Osteoblast (primary cell): Measurements from ENCODE around the gene NEURL1B. TPM values are rescaled to one million over a fixed set of nuclear protein-coding genes. Genes with fewer than 3 reads are reported as not detected.
A peak's percentile ranks its signal among the peaks of the same experiment; 100 is the strongest.

Experiments used
- DNase-seq: peaks from one replicate; pipeline ENCODE4 v3.0.0; 2011; ENCODE audit warnings: low spot score, mixed read lengths; ENCODE audit not compliant: insufficient read length; ENCODE audit errors: missing footprints
- H2AFZ ChIP-seq: 2 replicates; pipeline ENCODE4 v1.6.0; 2011; ENCODE audit warnings: mild to moderate bottlenecking, low read length
- H3K27ac ChIP-seq: 2 replicates; pipeline ENCODE4 v1.5.1; 2011; ENCODE audit warnings: mild to moderate bottlenecking, low read depth, low read length, moderate library complexity
- H3K27me3 ChIP-seq: 2 replicates; pipeline ENCODE4 v1.6.0; 2012; ENCODE audit warnings: mild to moderate bottlenecking, control low read depth, inconsistent platforms, low read length, moderate library complexity; ENCODE audit not compliant: insufficient read depth
- H3K36me3 ChIP-seq: 2 replicates; pipeline ENCODE4 v1.5.1; 2011; ENCODE audit warnings: mild to moderate bottlenecking, low read length, control low read depth, moderate library complexity; ENCODE audit not compliant: insufficient read depth
- H3K4me1 ChIP-seq: 2 replicates; pipeline ENCODE4 v1.5.1; 2011; ENCODE audit warnings: mild to moderate bottlenecking, low read length, control low read depth, moderate library complexity; ENCODE audit not compliant: insufficient read depth
- H3K4me2 ChIP-seq: 2 replicates; pipeline ENCODE4 v1.6.0; 2011; ENCODE audit warnings: mild to moderate bottlenecking, low read length; ENCODE audit not compliant: insufficient read depth
- H3K4me3 ChIP-seq: fragments of 200-600 bp; sonication (generic); 3 replicates; pipeline ENCODE4 v1.5.1; 2012; ENCODE audit warnings: mild to moderate bottlenecking, low read length, inconsistent platforms; ENCODE audit not compliant: insufficient read depth
- H3K79me2 ChIP-seq: 2 replicates; pipeline ENCODE4 v1.6.0; 2012; ENCODE audit warnings: mild to moderate bottlenecking, low read length, control low read depth, inconsistent platforms; ENCODE audit not compliant: insufficient read depth
- H3K9me3 ChIP-seq: 2 replicates; pipeline ENCODE4 v1.5.1; 2011; ENCODE audit warnings: low read depth, low read length, control low read depth
- H4K20me1 ChIP-seq: 2 replicates; pipeline ENCODE4 v1.6.0; 2012; ENCODE audit warnings: mild to moderate bottlenecking, low read length, control low read depth; ENCODE audit not compliant: insufficient read depth
- CTCF ChIP-seq: IDR thresholded peaks from 2 replicates; pipeline ENCODE4 v1.5.1; 2011; ENCODE audit warnings: mild to moderate bottlenecking, low read depth, low read length, moderate library complexity; ENCODE audit errors: extremely low read depth
- total RNA-seq: library from RNA; depleted of rRNA; stranded (reverse); fragments of >200 nt; gene quantifications from 2 replicates; pipeline ENCODE4 v1.2.3, GENCODE V29; 2012

NEURL1B gene
- total RNA-seq, 1 donor: 0.36 TPM

- peaks cover 3% of the 10 kb centered on the region for H4K20me1 ChIP-seq
Measured at GRCh38 chr5:172642486-172642885, 1.4 kb downstream of the NEURL1B start.

DNA sequence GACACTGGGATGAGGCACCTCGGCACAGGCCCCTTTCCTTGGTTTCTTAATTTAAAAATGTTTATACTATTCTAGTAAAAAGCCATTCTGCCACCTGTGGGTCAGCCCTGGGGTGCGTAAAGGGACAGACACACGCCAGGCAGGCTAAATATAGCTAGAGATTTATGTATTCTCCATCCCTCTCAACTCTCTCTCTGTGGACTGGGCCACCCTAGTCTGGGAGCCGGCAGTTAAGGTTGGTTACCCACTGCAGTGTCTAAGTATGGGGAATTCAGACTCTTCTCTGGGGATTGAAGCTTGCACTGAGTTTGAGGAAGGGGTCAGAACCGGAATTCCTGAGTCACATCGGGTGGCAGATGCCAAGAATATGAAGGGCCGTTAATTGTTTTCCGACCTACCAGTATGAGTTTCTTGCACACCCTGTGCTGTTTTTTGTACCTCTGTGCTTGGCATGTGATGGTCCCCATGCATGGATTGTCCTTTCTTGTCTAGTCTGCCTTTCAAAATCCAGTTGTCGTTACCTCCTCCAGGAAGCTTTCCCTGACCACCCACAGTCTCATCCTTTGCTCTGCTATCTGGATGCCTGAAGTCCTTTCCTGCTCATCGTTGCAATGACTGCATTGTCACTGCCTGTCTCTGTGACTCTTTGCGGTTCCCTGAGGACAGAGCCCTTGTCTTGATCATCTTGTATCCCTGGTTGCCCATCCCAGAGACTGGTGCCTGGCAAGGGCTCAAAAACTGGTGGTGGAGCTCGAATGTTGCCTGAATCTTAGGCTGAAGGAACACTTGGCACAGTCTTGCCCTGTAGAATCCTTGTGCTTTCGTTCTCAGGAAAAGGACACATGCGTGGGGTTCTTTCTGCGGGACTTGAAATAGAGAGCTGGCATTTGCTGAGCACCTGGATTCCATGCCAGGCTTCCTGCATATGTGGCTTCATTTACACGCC, 2.1 kb downstream of the NEURL1B start:
- no peak for TF ChIP-seq CTCF
- Histone ChIP-seq H3K36me3 (no peaks in the 10 kb centered on the region), H3K4me3 (no peak overlapping the region), H4K20me1 (peaks cover 3% of the 10 kb centered on the region), H3K27ac (no peak overlapping the region), H3K79me2 (no peaks in the 10 kb centered on the region), H3K27me3 (no peaks in the 10 kb centered on the region), H3K4me2 (no peak overlapping the region), H2AFZ (no peak overlapping the region), H3K9me3 (no peaks in the 10 kb centered on the region), H3K4me1 (peaks cover 15% of the 10 kb centered on the region)
- peak; percentile 52 for DNase-seq

More at GRCh38 chr5:172642486-172642885, 1.4 kb downstream of the NEURL1B start:
- Histone ChIP-seq H3K27me3 (peaks cover 3% of the 10 kb centered on the region), H3K79me2 (no peaks in the 10 kb centered on the region), H3K36me3 (no peaks in the 10 kb centered on the region), H3K4me2 (peak overlapping the region; percentile 22), H3K9me3 (no peaks in the 10 kb centered on the region), H3K4me1 (peaks cover 15% of the 10 kb centered on the region), H3K27ac (no peak overlapping the region), H2AFZ (no peak overlapping the region), H3K4me3 (no peak overlapping the region)
- no peak for TF ChIP-seq CTCF
- peak; percentile 87 for DNase-seq

DNA sequence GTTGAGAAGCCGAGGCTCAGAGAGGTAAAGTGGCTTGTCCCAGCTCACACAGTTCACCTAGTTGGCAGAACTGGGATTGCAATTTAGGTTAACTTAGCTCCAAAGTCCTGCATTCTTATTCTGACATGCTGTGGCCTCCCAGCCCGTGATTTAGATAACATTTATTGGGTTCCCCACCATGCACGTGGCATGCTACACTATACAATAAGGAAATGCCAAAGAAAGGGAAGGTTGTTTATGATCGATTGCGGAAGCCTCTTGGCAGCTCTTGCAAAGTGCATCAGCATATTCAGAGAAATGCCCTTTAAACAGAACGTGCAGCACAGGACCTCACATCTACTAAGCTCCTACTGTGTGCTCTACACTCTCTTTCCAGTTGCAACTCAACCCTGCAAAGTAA, 3.2 kb downstream of the NEURL1B start:
- Histone ChIP-seq H3K4me1 (peaks cover 15% of the 10 kb centered on the region), H3K27ac (no peak overlapping the region), H3K4me2 (no peak overlapping the region), H3K27me3 (no peaks in the 10 kb centered on the region), H4K20me1 (peaks cover 3% of the 10 kb centered on the region), H3K9me3 (no peaks in the 10 kb centered on the region), H3K36me3 (no peaks in the 10 kb centered on the region), H2AFZ (no peak overlapping the region), H3K79me2 (no peaks in the 10 kb centered on the region), H3K4me3 (no peak overlapping the region)
- DNase-seq: no peak
- no peak for TF ChIP-seq CTCF

- Histone ChIP-seq H3K4me3 (no peak overlapping the region), H3K27ac (no peak overlapping the region), H2AFZ (no peak overlapping the region), H3K79me2 (no peaks in the 10 kb centered on the region), H3K4me2 (no peak overlapping the region), H3K36me3 (no peaks in the 10 kb centered on the region), H3K4me1 (peaks cover 15% of the 10 kb centered on the region), H3K27me3 (no peaks in the 10 kb centered on the region), H4K20me1 (peaks cover 3% of the 10 kb centered on the region), H3K9me3 (no peaks in the 10 kb centered on the region)
- TF ChIP-seq CTCF: no peak
- peak; percentile 87 for DNase-seq
Measured at GRCh38 chr5:172644711-172645110, 3.6 kb downstream of the NEURL1B start.
